Peyer's patch (tissue), 4 donors: ENCODE data around the gene EIF2AK3.

Source experiments
- POLR2A ChIP-seq, 2 donors: fragments of 450-650 bp; IDR thresholded peaks; one replicate each; pipeline ENCODE4 v1.5.1; 2017; ENCODE audit warnings: antibody characterized with exemption in 2 of 2, mild to moderate bottlenecking in 2 of 2, moderate library complexity in 2 of 2
- TF ChIP-seq, protein P1 (sequence below), 6 experiments: fragments of 450-650 bp in 4 of 6; fragments of 200-600 bp in 2 of 6; sonication (generic) in 1 of 6; IDR thresholded peaks; one replicate each; pipeline ENCODE4 v1.5.1; 2017 to 2019; ENCODE audit warnings: antibody characterized with exemption in 6 of 6, mild to moderate bottlenecking in 3 of 6, moderate library complexity in 1 of 6

DNA sequence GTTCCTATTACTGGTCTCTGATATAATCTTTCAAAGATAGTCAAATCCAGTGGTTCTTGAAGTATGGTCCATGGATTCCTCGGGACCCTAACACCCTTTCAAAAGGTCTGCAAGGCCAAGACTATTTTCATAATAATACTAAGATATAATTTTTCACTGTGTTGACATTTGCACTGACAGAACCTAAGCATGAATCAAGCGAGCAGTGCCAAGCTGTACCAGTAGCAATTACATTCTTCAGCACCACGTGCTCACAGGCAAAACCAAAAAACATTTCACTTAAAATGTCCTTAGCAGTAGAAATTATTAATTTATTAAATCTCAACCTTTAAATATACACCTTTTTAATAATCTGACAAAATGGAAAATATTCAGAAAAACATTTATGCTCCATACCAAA lies 59.1 kb downstream of the EIF2AK3 start:
- TF ChIP-seq, protein P1, sequence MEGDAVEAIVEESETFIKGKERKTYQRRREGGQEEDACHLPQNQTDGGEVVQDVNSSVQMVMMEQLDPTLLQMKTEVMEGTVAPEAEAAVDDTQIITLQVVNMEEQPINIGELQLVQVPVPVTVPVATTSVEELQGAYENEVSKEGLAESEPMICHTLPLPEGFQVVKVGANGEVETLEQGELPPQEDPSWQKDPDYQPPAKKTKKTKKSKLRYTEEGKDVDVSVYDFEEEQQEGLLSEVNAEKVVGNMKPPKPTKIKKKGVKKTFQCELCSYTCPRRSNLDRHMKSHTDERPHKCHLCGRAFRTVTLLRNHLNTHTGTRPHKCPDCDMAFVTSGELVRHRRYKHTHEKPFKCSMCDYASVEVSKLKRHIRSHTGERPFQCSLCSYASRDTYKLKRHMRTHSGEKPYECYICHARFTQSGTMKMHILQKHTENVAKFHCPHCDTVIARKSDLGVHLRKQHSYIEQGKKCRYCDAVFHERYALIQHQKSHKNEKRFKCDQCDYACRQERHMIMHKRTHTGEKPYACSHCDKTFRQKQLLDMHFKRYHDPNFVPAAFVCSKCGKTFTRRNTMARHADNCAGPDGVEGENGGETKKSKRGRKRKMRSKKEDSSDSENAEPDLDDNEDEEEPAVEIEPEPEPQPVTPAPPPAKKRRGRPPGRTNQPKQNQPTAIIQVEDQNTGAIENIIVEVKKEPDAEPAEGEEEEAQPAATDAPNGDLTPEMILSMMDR (IDR thresholded peaks at IDR 0.05): no peak
- no peak for TF ChIP-seq POLR2A (IDR thresholded peaks at IDR 0.05)
